ENCODE data around the gene ADM2.
A peak's percentile ranks its signal among the peaks of the same experiment; 100 is the strongest.

Gene ADM2

GRCh38 chr22:50530877-50531545 lies 49.7 kb downstream of the ADM2 start (continued):
- TF ChIP-seq PATZ1 (CRISPR knock-in tag; IDR thresholded peaks at IDR 0.05; ENCODE audit: borderline replicate concordance) (no peak), SNAI2 (CRISPR knock-in tag; IDR thresholded peaks at IDR 0.05) (no peak), TSHZ2 (CRISPR knock-in tag; IDR thresholded peaks at IDR 0.05) (no peak), TOX (CRISPR knock-in tag; IDR thresholded peaks at IDR 0.05; ENCODE audit: borderline replicate concordance) (no peak), BACH2 (CRISPR knock-in tag; IDR thresholded peaks at IDR 0.05; ENCODE audit: borderline replicate concordance) (no peak)

DNA sequence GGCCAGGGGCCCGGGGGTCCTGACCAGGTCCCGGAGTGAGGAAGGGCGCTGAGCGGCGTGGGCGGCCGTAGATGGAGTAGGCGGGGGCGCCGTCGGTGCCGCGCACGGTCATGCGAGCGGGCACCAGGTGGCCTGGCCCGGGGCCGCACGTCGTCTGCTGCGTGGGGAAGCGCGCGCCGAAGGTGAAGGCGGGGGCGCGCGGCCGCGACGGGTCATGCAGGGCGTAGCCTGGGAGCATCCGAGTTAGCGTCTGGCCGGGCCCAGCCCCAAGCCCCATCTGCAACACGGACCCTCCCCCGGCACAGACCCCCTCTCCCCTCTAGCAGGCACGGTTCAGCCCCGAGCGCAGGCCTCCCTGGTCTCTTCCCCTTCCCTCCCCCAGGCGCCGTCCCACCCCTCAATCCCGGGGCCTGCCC lies 50.2 kb downstream of the ADM2 start:
- peak; percentile 39 for ATAC-seq
- TF ChIP-seq CREB5 (CRISPR knock-in tag; IDR thresholded peaks at IDR 0.05; ENCODE audit: low read depth) = no peak
- no peak for TF ChIP-seq ISL1 (CRISPR knock-in tag; IDR thresholded peaks at IDR 0.05)
- TF ChIP-seq PATZ1 (CRISPR knock-in tag; IDR thresholded peaks at IDR 0.05; ENCODE audit: borderline replicate concordance) = no peak
- TF ChIP-seq TCF4 (CRISPR knock-in tag; IDR thresholded peaks at IDR 0.05; ENCODE audit: borderline replicate concordance) = no peak
- TF ChIP-seq, protein P1, sequence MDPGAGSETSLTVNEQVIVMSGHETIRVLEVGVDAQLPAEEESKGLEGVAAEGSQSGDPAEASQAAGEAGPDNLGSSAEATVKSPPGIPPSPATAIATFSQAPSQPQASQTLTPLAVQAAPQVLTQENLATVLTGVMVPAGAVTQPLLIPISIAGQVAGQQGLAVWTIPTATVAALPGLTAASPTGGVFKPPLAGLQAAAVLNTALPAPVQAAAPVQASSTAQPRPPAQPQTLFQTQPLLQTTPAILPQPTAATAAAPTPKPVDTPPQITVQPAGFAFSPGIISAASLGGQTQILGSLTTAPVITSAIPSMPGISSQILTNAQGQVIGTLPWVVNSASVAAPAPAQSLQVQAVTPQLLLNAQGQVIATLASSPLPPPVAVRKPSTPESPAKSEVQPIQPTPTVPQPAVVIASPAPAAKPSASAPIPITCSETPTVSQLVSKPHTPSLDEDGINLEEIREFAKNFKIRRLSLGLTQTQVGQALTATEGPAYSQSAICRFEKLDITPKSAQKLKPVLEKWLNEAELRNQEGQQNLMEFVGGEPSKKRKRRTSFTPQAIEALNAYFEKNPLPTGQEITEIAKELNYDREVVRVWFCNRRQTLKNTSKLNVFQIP (CRISPR knock-in tag; IDR thresholded peaks at IDR 0.05; ENCODE audit: borderline replicate concordance, low read depth) = no peak

GRCh38 chr22:50531962-50532674 lies 50.8 kb downstream of the ADM2 start:
- ATAC-seq = peak; percentile 89
- no peak for TF ChIP-seq ZC3H10 (CRISPR knock-in tag; IDR thresholded peaks at IDR 0.05)
- TF ChIP-seq, protein P2, sequence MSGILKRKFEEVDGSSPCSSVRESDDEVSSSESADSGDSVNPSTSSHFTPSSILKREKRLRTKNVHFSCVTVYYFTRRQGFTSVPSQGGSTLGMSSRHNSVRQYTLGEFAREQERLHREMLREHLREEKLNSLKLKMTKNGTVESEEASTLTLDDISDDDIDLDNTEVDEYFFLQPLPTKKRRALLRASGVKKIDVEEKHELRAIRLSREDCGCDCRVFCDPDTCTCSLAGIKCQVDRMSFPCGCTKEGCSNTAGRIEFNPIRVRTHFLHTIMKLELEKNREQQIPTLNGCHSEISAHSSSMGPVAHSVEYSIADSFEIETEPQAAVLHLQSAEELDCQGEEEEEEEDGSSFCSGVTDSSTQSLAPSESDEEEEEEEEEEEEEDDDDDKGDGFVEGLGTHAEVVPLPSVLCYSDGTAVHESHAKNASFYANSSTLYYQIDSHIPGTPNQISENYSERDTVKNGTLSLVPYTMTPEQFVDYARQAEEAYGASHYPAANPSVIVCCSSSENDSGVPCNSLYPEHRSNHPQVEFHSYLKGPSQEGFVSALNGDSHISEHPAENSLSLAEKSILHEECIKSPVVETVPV (CRISPR knock-in tag; IDR thresholded peaks at IDR 0.05) = no peak
- no peak for TF ChIP-seq CSDC2 (CRISPR knock-in tag; IDR thresholded peaks at IDR 0.05)
- no peak for TF ChIP-seq PATZ1 (CRISPR knock-in tag; IDR thresholded peaks at IDR 0.05; ENCODE audit: borderline replicate concordance)
- no peak for TF ChIP-seq BACH2 (CRISPR knock-in tag; IDR thresholded peaks at IDR 0.05; ENCODE audit: borderline replicate concordance)
- no peak for TF ChIP-seq ESRRG (CRISPR knock-in tag; IDR thresholded peaks at IDR 0.05)
- no peak for TF ChIP-seq ZNF8 (CRISPR knock-in tag; IDR thresholded peaks at IDR 0.05)
- TF ChIP-seq TOX (CRISPR knock-in tag; IDR thresholded peaks at IDR 0.05; ENCODE audit: borderline replicate concordance) = no peak
- no peak for TF ChIP-seq ARNTL (CRISPR knock-in tag; IDR thresholded peaks at IDR 0.05; ENCODE audit: borderline replicate concordance, low read depth)
- TF ChIP-seq ISL1 (CRISPR knock-in tag; IDR thresholded peaks at IDR 0.05) = no peak
- TF ChIP-seq OSR1 (CRISPR knock-in tag; IDR thresholded peaks at IDR 0.05) = no peak
- TF ChIP-seq CREB5 (CRISPR knock-in tag; IDR thresholded peaks at IDR 0.05; ENCODE audit: low read depth) = no peak
- no peak for TF ChIP-seq ZFP3 (CRISPR knock-in tag; IDR thresholded peaks at IDR 0.05)
- TF ChIP-seq TCF4 (CRISPR knock-in tag; IDR thresholded peaks at IDR 0.05; ENCODE audit: borderline replicate concordance) = no peak
- no peak for TF ChIP-seq RARB (CRISPR knock-in tag; IDR thresholded peaks at IDR 0.05)
- TF ChIP-seq GLIS3 (CRISPR knock-in tag; IDR thresholded peaks at IDR 0.05) = no peak
- TF ChIP-seq ZNF70 (CRISPR knock-in tag; IDR thresholded peaks at IDR 0.05) = no peak

All from SK-N-SH treated with all-trans-retinoic acid at 6 μM for 48 hours (cell line).